NCI-H1417 treated with DMSO at 0.1 percent for 48 hours (cell line): ENCODE results near the gene ATG101.

Experiments
- DNase-seq: peaks from one replicate; lab custom pipeline; 2025; lab: John Stamatoyannopoulos, UW

The ATG101 gene

GRCh38 chr12:52079576-52080402 is 10.0 kb downstream of the ATG101 start, which contains the start of gene SMIM41:
TSS of gene SMIM41 (plus strand) at chr12:52079704. CDS start at chr12:52079780, 76 bp downstream.
- no peak for DNase-seq

- DNase-seq: no peak
These were observed 10.8 kb downstream of the ATG101 start for GRCh38 chr12:52080403-52081251.

GRCh38 chr12:52081263-52081733 is 11.5 kb downstream of the ATG101 start:
- peak; percentile 41 for DNase-seq

- DNase-seq: no peak
These were observed 12.4 kb downstream of the ATG101 start for GRCh38 chr12:52082026-52082668.

GRCh38 chr12:52082669-52082987 is 12.8 kb downstream of the ATG101 start:
- no peak for DNase-seq

GRCh38 chr12:52082988-52083637 is 13.3 kb downstream of the ATG101 start:
- DNase-seq: no peak

- DNase-seq: no peak
These were observed 13.8 kb downstream of the ATG101 start for GRCh38 chr12:52083638-52083996.

GRCh38 chr12:52084491-52085231 is 14.9 kb downstream of the ATG101 start:
- no peak for DNase-seq

GRCh38 chr12:52085682-52086180 is 16.0 kb downstream of the ATG101 start:
- no peak for DNase-seq

- DNase-seq: no peak
These were observed 16.6 kb downstream of the ATG101 start for GRCh38 chr12:52086366-52086765.

- DNase-seq: no peak
These were observed 17.4 kb downstream of the ATG101 start for GRCh38 chr12:52086944-52087835.

GRCh38 chr12:52087961-52088820 is 18.4 kb downstream of the ATG101 start:
- DNase-seq: no peak

- DNase-seq: no peak
These were observed 19.7 kb downstream of the ATG101 start for GRCh38 chr12:52089491-52089890.

GRCh38 chr12:52090291-52090690 is 20.5 kb downstream of the ATG101 start:
- DNase-seq: no peak

- no peak for DNase-seq
These were observed 21.3 kb downstream of the ATG101 start for GRCh38 chr12:52091061-52091460.

- DNase-seq: no peak
These were observed 22.1 kb downstream of the ATG101 start for GRCh38 chr12:52091869-52092268.

GRCh38 chr12:52093346-52093745 is 23.6 kb downstream of the ATG101 start:
- DNase-seq: no peak

GRCh38 chr12:52096332-52097044 is 26.7 kb downstream of the ATG101 start:
- DNase-seq: no peak
